Uterus (tissue), 4 donors: ENCODE data around the gene CYB5B. TPM values are rescaled to one million over a fixed set of nuclear protein-coding genes. Genes with fewer than 3 reads are reported as not detected.

ENCODE experiments used
- DNase-seq, 2 donors: peaks; one replicate each; pipeline ENCODE4 v3.0.0-alpha.2; 2019 to 2020
- H3K27ac ChIP-seq, 2 donors: fragments of 200-600 bp; sonication (generic); 1 replicate in 1 of 2; 2 replicates in 1 of 2; pipeline ENCODE4 v1.5.1; 2016 to 2018
- H3K27me3 ChIP-seq, 2 donors: fragments of 200-600 bp; sonication (generic); one replicate each; pipeline ENCODE4 v1.5.1; 2018 to 2019; ENCODE audit warnings: control low read depth in 1 of 2
- H3K36me3 ChIP-seq, 2 donors: fragments of 200-600 bp; sonication (generic); one replicate each; pipeline ENCODE4 v1.5.1; 2019; ENCODE audit warnings: control low read depth in 1 of 2
- H3K4me1 ChIP-seq, 2 donors: fragments of 200-600 bp; sonication (generic); one replicate each; pipeline ENCODE4 v1.5.1; 2018 to 2019; ENCODE audit warnings: control low read depth in 1 of 2
- H3K4me3 ChIP-seq, 2 donors: fragments of 200-600 bp; sonication (generic); 1 replicate in 1 of 2; 2 replicates in 1 of 2; pipeline ENCODE4 v1.5.1; 2018 to 2019; ENCODE audit warnings: mild to moderate bottlenecking in 1 of 2
- H3K9me3 ChIP-seq, 2 donors: fragments of 200-600 bp; sonication (generic); one replicate each; pipeline ENCODE4 v1.5.1; 2019; ENCODE audit warnings: control low read depth in 1 of 2
- CTCF ChIP-seq, 4 experiments: fragments of 200-600 bp in 2 of 4; fragments of 450-650 bp in 2 of 4; sonication (generic) in 2 of 4; IDR thresholded peaks; one replicate each; pipeline ENCODE4 v1.5.1; 2016 to 2019; ENCODE audit warnings: antibody characterized with exemption in 4 of 4, mild to moderate bottlenecking in 2 of 4, moderate library complexity in 1 of 4
- POLR2A ChIP-seq, 2 donors: fragments of 450-650 bp; IDR thresholded peaks; one replicate each; pipeline ENCODE4 v1.6.1; 2016; ENCODE audit warnings: antibody characterized with exemption in 2 of 2, mild to moderate bottlenecking in 1 of 2, moderate library complexity in 1 of 2
- intact Hi-C: fragments of 100-400 bp; cut with DNase I; formaldehyde crosslinking; loops from one replicate; pipeline ENCODE4 v1.15.1; 2023; ENCODE audit warnings: low total_unique reads
- total RNA-seq, 4 donors: library from RNA; depleted of rRNA in 3 of 4; stranded (reverse); fragments of >200 nt in 3 of 4; gene quantifications; one replicate each; pipeline versions ENCODE4 v1.1.0 to v1.2.4, GENCODE V29; 2014 to 2023
- donor health status: DM: yes; HTN: yes; CAD: no.

CYB5B gene
- total RNA-seq, 4 donors from 2014 or later, result 24.1 to 70.3 (median 57.6) TPM

- no peak for DNase-seq
- Histone ChIP-seq H3K27ac (no peak overlapping the region), H3K4me3 (no peak overlapping the region), H3K36me3 (no peaks in the 10 kb centered on the region), H3K4me1 (no peaks in the 10 kb centered on the region), H3K9me3 (no peaks in the 10 kb centered on the region), H3K27me3 (no peaks in the 10 kb centered on the region)
- TF ChIP-seq CTCF (IDR thresholded peaks at IDR 0.05) (no peak), POLR2A (IDR thresholded peaks at IDR 0.05) (no peak)
- intact Hi-C loops, result no loop called here
Observed at GRCh38 chr16:69413045-69413664, 11.3 kb upstream of the CYB5B start.

DNA sequence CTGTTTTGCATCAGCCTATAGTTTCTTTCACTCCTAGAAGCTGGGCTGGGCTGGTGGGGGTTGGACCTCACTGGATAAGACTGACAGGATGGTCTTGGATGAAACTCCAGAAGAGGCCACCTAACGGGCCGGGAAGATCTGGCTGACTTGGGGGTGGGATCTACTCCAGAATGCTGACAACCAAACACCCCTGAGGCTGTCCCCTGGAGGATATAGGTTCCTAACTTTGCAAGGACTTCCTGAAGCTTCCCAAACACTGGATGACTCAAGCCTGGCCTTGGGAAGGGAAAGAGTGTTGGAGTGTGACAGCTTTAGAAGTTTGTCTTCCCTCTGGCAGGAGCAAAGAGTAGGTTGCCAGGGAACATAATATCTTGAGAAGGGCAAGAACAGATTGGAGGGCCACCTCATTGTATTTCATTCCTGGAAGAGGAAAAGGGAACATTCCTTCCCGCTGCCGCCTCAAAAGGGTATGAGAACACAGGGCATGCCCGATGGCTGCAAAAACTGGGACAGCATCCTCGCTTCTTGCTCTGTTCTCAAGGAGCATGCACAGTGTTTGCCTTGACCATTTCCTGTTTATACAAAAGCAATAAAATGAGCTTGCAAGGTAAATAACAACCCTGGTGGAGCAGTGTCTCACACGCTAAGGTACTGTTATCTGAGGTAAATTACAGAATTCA is 6.8 kb upstream of the CYB5B start:
- H3K27ac ChIP-seq, result peak overlapping the region in 1 of 2 donors; percentile 33
- DNase-seq, result no peak
- H3K4me3 ChIP-seq, result no peak overlapping the region
- H3K27me3 ChIP-seq, result no peaks in the 10 kb centered on the region
- no peaks in the 10 kb centered on the region for H3K9me3 ChIP-seq
- TF ChIP-seq POLR2A (IDR thresholded peaks at IDR 0.05), result no peak
- TF ChIP-seq CTCF (IDR thresholded peaks at IDR 0.05), result no peak
- no peaks in the 10 kb centered on the region for H3K36me3 ChIP-seq
- intact Hi-C loops, result no loop called here
- H3K4me1 ChIP-seq, result no peaks in the 10 kb centered on the region

DNA sequence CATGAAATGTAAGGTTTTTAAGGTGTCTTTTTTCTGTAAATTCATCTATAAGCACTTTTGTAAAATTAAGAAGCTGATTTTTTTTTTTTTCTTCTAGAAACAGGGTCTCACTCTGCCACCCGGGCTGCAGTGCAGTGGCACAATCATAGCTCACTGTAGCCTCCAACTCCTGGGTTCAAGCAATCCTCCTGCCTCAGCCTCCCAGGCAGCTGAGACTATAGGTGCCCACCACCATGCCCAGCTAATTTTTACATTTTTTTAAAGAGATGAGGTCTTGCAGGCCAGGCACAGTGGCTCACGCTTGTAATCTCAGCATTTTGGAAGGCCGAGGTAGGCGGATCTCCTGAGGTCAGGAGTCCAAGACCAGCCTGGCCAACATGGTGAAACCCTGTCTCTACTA is 4.5 kb upstream of the CYB5B start:
- intact Hi-C loops, result no loop called here
- Histone ChIP-seq H3K27me3 (no peaks in the 10 kb centered on the region), H3K4me1 (no peaks in the 10 kb centered on the region), H3K9me3 (no peaks in the 10 kb centered on the region), H3K36me3 (no peaks in the 10 kb centered on the region), H3K4me3 (no peak overlapping the region), H3K27ac (no peak overlapping the region)
- TF ChIP-seq CTCF (IDR thresholded peaks at IDR 0.05) (no peak), POLR2A (IDR thresholded peaks at IDR 0.05) (no peak)
- no peak for DNase-seq

- no peaks in the 10 kb centered on the region for H3K9me3 ChIP-seq
- intact Hi-C loops, result no loop called here
- TF ChIP-seq CTCF (IDR thresholded peaks at IDR 0.05), result no peak
- no peak for TF ChIP-seq POLR2A (IDR thresholded peaks at IDR 0.05)
- H3K36me3 ChIP-seq, result no peaks in the 10 kb centered on the region
- no peaks in the 10 kb centered on the region for H3K4me1 ChIP-seq
- no peak overlapping the region for H3K27ac ChIP-seq
- no peak for DNase-seq
- H3K27me3 ChIP-seq, result no peaks in the 10 kb centered on the region
- no peak overlapping the region for H3K4me3 ChIP-seq
Observed at GRCh38 chr16:69423189-69423588, 1.2 kb upstream of the CYB5B start.

GRCh38 chr16:69424935-69425784 is 741 bp downstream of the CYB5B start:
- H3K9me3 ChIP-seq, result no peaks in the 10 kb centered on the region
- peak overlapping the region; percentile 83 to 85 for H3K27ac ChIP-seq
- peak overlapping the region; percentile 74 to 77 for H3K4me3 ChIP-seq
- no peaks in the 10 kb centered on the region for H3K4me1 ChIP-seq
- TF ChIP-seq CTCF (IDR thresholded peaks at IDR 0.05), result no peak
- no peak for TF ChIP-seq POLR2A (IDR thresholded peaks at IDR 0.05)
- no peaks in the 10 kb centered on the region for H3K36me3 ChIP-seq
- DNase-seq, result no peak
- no peaks in the 10 kb centered on the region for H3K27me3 ChIP-seq
- intact Hi-C loops, result no loop called here
